Fibroblast of lung (primary cell): ENCODE data around the gene STPG1.

ENCODE experiments used
- CTCF ChIP-seq, 2 donors: IDR thresholded peaks in 1 of 2; conservative IDR thresholded peaks in 1 of 2; 1 replicate in 1 of 2; 2 replicates in 1 of 2; pipeline ENCODE4 v1.5.1; 2011 to 2012; ENCODE audit warnings: low read length in 2 of 2, control low read depth in 1 of 2, inconsistent platforms in 1 of 2, low read depth in 1 of 2, mild to moderate bottlenecking in 1 of 2
- EZH2 ChIP-seq: IDR thresholded peaks from 2 replicates; pipeline ENCODE4 v1.5.1; 2012; ENCODE audit warnings: low read length, control low read depth, mild to moderate bottlenecking; ENCODE audit errors: missing control alignments

DNA sequence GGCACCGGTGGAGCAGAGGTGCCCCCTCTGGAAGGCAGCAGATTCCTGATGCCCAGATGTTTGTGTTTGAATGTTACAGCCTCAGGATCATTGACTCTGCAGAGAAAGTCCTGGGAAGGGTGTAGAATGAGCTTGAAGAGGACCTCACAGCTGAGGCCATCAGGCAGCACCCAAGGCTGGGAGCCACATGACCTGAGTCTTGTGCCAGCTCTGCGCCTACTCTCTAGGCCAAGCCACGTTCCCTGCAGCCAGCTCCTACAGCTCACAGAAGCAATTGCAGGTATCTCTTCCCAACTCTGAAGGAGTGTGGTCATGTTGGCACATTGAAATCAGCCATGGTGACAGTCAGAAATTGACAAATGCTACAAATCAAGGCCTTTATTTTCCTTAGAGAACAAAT, 58.1 kb downstream of the STPG1 start:
- TF ChIP-seq CTCF (conservative IDR thresholded peaks at IDR 0.05 in 1 of 2, IDR thresholded peaks at IDR 0.05 in 1 of 2; ENCODE audit: low read depth in 1 of 2, low read length in 2 of 2): no peak
- TF ChIP-seq EZH2: no peak
